HG03039 (cell line): ENCODE measurements around the gene TEKTIP1.
"Not testable (repeated sequence)": the region's sequence is repeated elsewhere in the genome, so short reads cannot be mapped to it uniquely, and the experiment has no call there.

Experiments
- ATAC-seq: cut with Tn5 transposase; IDR thresholded peaks from one replicate; pipeline ENCODE4 v1.9.1; 2021; ENCODE audit warnings: mild to moderate bottlenecking, moderate library complexity; ENCODE audit not compliant: unreplicated experiment

TEKTIP1 gene

GRCh38 chr19:3580156-3580934 is 41.4 kb downstream of the TEKTIP1 start:
- no peak for ATAC-seq

GRCh38 chr19:3581792-3582191 is 42.8 kb downstream of the TEKTIP1 start:
- ATAC-seq: not testable (repeated sequence)

- ATAC-seq: not testable (repeated sequence)
Observed at GRCh38 chr19:3584036-3584802, 45.2 kb downstream of the TEKTIP1 start.

GRCh38 chr19:3585301-3586126 is 46.5 kb downstream of the TEKTIP1 start, which contains the start of gene GIPC3:
GIPC3 (plus strand) TSS chr19:3585478; CDS start chr19:3585598, 120 bp downstream.
- ATAC-seq: no peak

- ATAC-seq: no peak
Observed at GRCh38 chr19:3586127-3586626, 47.2 kb downstream of the TEKTIP1 start.

GRCh38 chr19:3586707-3587346 is 47.9 kb downstream of the TEKTIP1 start:
- ATAC-seq: no peak

- ATAC-seq: no peak
Observed at GRCh38 chr19:3589439-3589838, 50.5 kb downstream of the TEKTIP1 start.

- no peak for ATAC-seq
Observed at GRCh38 chr19:3589949-3590348, 51.0 kb downstream of the TEKTIP1 start.

- no peak for ATAC-seq
Observed at GRCh38 chr19:3590991-3591659, 52.2 kb downstream of the TEKTIP1 start.

GRCh38 chr19:3591876-3592613 is 53.1 kb downstream of the TEKTIP1 start:
- no peak for ATAC-seq

- no peak for ATAC-seq
Observed at GRCh38 chr19:3593156-3593555, 54.2 kb downstream of the TEKTIP1 start.
